Lower leg skin (tissue), 3 donors: ENCODE data around the gene SHPK.

ENCODE experiments used
- CTCF ChIP-seq, 3 donors: fragments of 450-650 bp; IDR thresholded peaks; one replicate each; pipeline ENCODE4 v1.5.1; 2016; ENCODE audit warnings: antibody characterized with exemption in 3 of 3, mild to moderate bottlenecking in 3 of 3, moderate library complexity in 2 of 3
- POLR2A ChIP-seq, 2 donors: fragments of 450-650 bp; IDR thresholded peaks; one replicate each; pipeline ENCODE4 v1.6.1; 2016 to 2017; ENCODE audit warnings: antibody characterized with exemption in 2 of 2, mild to moderate bottlenecking in 1 of 2, moderate library complexity in 1 of 2

GRCh38 chr17:3678095-3678820 lies 42.2 kb upstream of the SHPK start:
- TF ChIP-seq CTCF (IDR thresholded peaks at IDR 0.05) (no peak), POLR2A (IDR thresholded peaks at IDR 0.05) (no peak)
